ENCODE measurements around the gene CTCF.

Gene CTCF

DNA sequence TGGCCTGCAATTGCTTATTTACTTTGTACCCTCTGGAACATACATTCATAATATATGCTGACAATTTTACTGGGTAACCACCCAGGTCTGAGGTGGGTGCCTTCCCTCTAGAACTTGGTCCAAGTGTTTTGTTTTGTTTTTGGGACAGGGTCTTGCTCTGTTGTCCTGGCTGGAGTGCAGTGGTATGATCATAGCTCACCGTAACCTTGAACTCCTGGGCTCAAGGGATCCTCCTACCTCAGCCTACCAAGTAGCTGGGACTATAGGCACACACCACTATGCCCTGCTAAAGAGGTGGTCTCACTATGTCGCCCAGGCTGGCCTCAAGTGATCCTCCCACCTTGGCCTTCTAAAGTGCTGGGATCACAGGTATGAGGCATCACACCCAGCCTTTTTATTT lies 11.2 kb upstream of the CTCF start:
- peak overlapping the region; percentile 29; the same call in 1 of the 2 replicates for H3K27ac ChIP-seq
- POLR2A ChIA-PET (ENCODE audit: low non-redundant PET) = no interaction called here
- CTCF ChIA-PET = interaction anchor here (0.5 to 0.6 kb wide), 2 partner anchors 10 to 111 kb away, joined by 3 to 5 read pairs; no protein-coding TSS in a partner anchor
- DNase-seq (ENCODE audit: low spot score) = no peak
- TF ChIP-seq, protein P1, sequence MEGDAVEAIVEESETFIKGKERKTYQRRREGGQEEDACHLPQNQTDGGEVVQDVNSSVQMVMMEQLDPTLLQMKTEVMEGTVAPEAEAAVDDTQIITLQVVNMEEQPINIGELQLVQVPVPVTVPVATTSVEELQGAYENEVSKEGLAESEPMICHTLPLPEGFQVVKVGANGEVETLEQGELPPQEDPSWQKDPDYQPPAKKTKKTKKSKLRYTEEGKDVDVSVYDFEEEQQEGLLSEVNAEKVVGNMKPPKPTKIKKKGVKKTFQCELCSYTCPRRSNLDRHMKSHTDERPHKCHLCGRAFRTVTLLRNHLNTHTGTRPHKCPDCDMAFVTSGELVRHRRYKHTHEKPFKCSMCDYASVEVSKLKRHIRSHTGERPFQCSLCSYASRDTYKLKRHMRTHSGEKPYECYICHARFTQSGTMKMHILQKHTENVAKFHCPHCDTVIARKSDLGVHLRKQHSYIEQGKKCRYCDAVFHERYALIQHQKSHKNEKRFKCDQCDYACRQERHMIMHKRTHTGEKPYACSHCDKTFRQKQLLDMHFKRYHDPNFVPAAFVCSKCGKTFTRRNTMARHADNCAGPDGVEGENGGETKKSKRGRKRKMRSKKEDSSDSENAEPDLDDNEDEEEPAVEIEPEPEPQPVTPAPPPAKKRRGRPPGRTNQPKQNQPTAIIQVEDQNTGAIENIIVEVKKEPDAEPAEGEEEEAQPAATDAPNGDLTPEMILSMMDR (conservative IDR thresholded peaks at IDR 0.05; ENCODE audit: low read depth) = no peak

- DNase-seq (ENCODE audit: low spot score) = no peak
- ChIA-PET POLR2A (ENCODE audit: low non-redundant PET) (no interaction called here), CTCF (interaction anchor here (0.6 to 0.7 kb wide), 3 partner anchors 10 to 332 kb away, joined by 4 to 5 read pairs (median 5); partner anchors contain the start of gene CTCF)
- H3K27ac ChIP-seq = no peak overlapping the region
- TF ChIP-seq, protein P1 (conservative IDR thresholded peaks at IDR 0.05; ENCODE audit: low read depth) = no peak
Observed at GRCh38 chr16:67551972-67552371, 10.4 kb upstream of the CTCF start.

DNA sequence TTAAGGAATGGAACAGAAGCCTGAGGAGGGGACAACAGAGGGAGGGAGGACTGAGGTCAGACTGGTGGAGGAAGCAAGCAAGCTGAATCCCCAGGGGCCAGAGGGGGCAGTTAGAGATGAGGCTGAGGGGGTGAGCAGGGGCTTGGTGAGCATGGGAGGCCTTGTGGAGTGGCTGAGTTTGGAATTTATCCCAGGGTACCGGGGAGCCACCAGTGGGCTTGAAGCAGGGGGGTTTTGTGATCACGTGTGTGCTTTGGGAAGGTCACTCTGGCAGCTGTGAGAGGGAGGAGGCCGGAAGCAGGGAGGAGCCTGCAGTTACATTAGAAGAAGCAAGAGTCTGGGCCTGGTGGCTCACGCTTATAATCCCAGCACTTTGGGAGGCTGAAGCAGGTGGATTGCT lies 9.8 kb upstream of the CTCF start:
- no peak overlapping the region for H3K27ac ChIP-seq
- TF ChIP-seq, protein P1 (conservative IDR thresholded peaks at IDR 0.05; ENCODE audit: low read depth) = no peak
- POLR2A ChIA-PET (ENCODE audit: low non-redundant PET) = no interaction called here
- CTCF ChIA-PET = interaction anchor here (0.6 kb wide), 1 partner anchor 332 kb away, joined by 5 read pairs; no protein-coding TSS in a partner anchor
- no peak for DNase-seq (ENCODE audit: low spot score)

DNA sequence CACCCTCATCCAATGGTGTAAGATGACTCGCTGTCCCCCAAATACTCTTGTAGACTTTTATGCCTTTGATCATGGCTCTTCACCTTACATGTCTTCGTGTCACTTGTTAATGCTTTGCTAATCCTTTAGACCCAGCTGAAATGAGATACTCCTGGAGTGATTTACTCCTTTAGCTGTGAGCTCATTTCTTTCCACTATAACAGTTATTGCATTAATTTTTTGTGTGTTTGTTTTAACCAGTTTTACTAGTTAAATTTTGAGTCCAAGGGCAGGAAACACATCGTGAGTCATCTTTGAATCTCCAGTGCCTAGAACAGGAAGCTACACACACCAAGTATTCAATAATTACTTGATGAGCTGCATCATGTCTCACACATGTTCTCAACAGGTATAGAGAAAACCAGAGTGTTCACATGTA lies 6.5 kb upstream of the CTCF start:
- peak; percentile 37 for DNase-seq (ENCODE audit: low spot score)
- peak overlapping the region; percentile 82 for H3K27ac ChIP-seq
- ChIA-PET POLR2A (ENCODE audit: low non-redundant PET) (interaction anchor here (0.5 kb wide), 1 partner anchor 49 kb away, joined by 4 read pairs; no protein-coding TSS in a partner anchor), CTCF (interaction anchor here (1.0 to 1.6 kb wide), 3 partner anchors 8 to 35 kb away, joined by 3 to 9 read pairs (median 6); no protein-coding TSS in a partner anchor)
- TF ChIP-seq, protein P1 (conservative IDR thresholded peaks at IDR 0.05; ENCODE audit: low read depth) = no peak

GRCh38 chr16:67558859-67559258 lies 3.5 kb upstream of the CTCF start:
- no peak for DNase-seq (ENCODE audit: low spot score)
- ChIA-PET CTCF (interaction anchor here (0.5 to 0.8 kb wide), 2 partner anchors 11 to 84 kb away, joined by 3 to 5 read pairs; no protein-coding TSS in a partner anchor), POLR2A (ENCODE audit: low non-redundant PET) (no interaction called here)
- H3K27ac ChIP-seq = peak overlapping the region; percentile 39
- TF ChIP-seq, protein P1 (conservative IDR thresholded peaks at IDR 0.05; ENCODE audit: low read depth) = no peak

DNA sequence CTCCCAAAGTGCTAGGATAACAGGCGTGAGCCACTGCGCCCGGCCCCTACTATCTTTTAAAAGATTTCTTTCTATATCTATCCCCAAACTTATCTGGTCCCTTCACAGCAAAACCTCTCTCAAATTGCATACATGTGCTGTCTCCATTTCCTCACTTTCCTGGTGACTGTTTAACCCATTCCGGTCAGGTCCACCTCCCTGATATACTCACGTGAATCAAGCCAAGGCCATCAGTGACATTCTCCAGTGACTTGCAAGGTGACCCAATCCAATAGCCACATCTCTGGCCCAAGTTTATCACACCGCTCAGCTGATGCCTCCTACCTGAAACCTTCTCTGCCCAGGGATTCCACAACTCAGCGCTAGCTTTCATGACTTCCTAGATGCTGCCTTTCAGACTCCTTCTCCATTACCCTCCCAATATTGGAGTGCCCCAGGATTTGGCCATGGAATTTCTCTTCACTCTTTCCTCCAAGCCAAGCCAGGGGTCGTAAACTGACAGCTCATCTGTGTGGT lies 1.4 kb upstream of the CTCF start:
- ChIA-PET POLR2A (ENCODE audit: low non-redundant PET) (no interaction called here), CTCF (interaction anchor here (0.9 to 2.6 kb wide), 5 partner anchors 14 to 256 kb away, joined by 3 to 15 read pairs (median 5); no protein-coding TSS in a partner anchor)
- no peak for DNase-seq (ENCODE audit: low spot score)
- peak overlapping the region; percentile 99 for H3K27ac ChIP-seq
- TF ChIP-seq, protein P1 (conservative IDR thresholded peaks at IDR 0.05; ENCODE audit: low read depth) = no peak
